Thyroid gland (tissue), 4 donors: ENCODE measurements around the gene RPL22L1.

Experiments
- CTCF ChIP-seq, 6 experiments: fragments of 200-600 bp in 3 of 6; fragments of 450-650 bp in 3 of 6; sonication (generic) in 3 of 6; IDR thresholded peaks; one replicate each; pipeline ENCODE4 v1.5.1; 2016 to 2019; ENCODE audit warnings: antibody characterized with exemption in 6 of 6, mild to moderate bottlenecking in 2 of 6, inconsistent platforms in 1 of 6, moderate library complexity in 1 of 6
- POLR2A ChIP-seq, 2 donors: fragments of 450-650 bp; IDR thresholded peaks; one replicate each; pipeline ENCODE4 v1.6.1; 2017; ENCODE audit warnings: antibody characterized with exemption in 2 of 2, mild to moderate bottlenecking in 2 of 2, moderate library complexity in 1 of 2

GRCh38 chr3:170858599-170858998, 11.4 kb downstream of the RPL22L1 start:
- TF ChIP-seq CTCF (IDR thresholded peaks at IDR 0.05) (no peak), POLR2A (IDR thresholded peaks at IDR 0.05) (no peak)
